C4-2B (cell line): ENCODE measurements around the gene GALNT14.

Experiments
- H3K27ac ChIP-seq: fragments of 450-650 bp; 2 replicates; pipeline ENCODE4 v1.5.1; 2017
- CTCF ChIP-seq: fragments of 450-650 bp; conservative IDR thresholded peaks from 2 replicates; pipeline ENCODE4 v1.5.1; 2017; ENCODE audit warnings: mild to moderate bottlenecking
- ZFX ChIP-seq: fragments of 450-650 bp; IDR thresholded peaks from 2 replicates; pipeline ENCODE4 v1.6.1; 2017

The GALNT14 gene

GRCh38 chr2:30947686-30948085, 190.6 kb downstream of the GALNT14 start:
- no peak for TF ChIP-seq CTCF
- no peak for TF ChIP-seq ZFX
- H3K27ac ChIP-seq, result no peak overlapping the region

GRCh38 chr2:30942419-30942818, 195.8 kb downstream of the GALNT14 start:
- no peak for TF ChIP-seq CTCF
- TF ChIP-seq ZFX, result no peak
- no peak overlapping the region for H3K27ac ChIP-seq

GRCh38 chr2:30940839-30941238, 197.4 kb downstream of the GALNT14 start:
- TF ChIP-seq CTCF (no peak), ZFX (no peak)
- no peak overlapping the region for H3K27ac ChIP-seq

GRCh38 chr2:30939364-30939763, 198.9 kb downstream of the GALNT14 start:
- no peak for TF ChIP-seq ZFX
- TF ChIP-seq CTCF, result no peak
- no peak overlapping the region for H3K27ac ChIP-seq

GRCh38 chr2:30938196-30938595, 200.0 kb downstream of the GALNT14 start:
- H3K27ac ChIP-seq, result no peak overlapping the region
- TF ChIP-seq CTCF (no peak), ZFX (no peak)

GRCh38 chr2:30936977-30937376, 201.3 kb downstream of the GALNT14 start:
- no peak for TF ChIP-seq ZFX
- TF ChIP-seq CTCF, result no peak
- H3K27ac ChIP-seq, result no peak overlapping the region

- TF ChIP-seq CTCF (no peak), ZFX (no peak)
- H3K27ac ChIP-seq, result no peak overlapping the region
These were observed 202.4 kb downstream of the GALNT14 start for GRCh38 chr2:30935795-30936194.
